ENCODE data around the gene ZNF845.
"Not testable (repeated sequence)": the region's sequence is repeated elsewhere in the genome, so short reads cannot be mapped to it uniquely, and the experiment has no call there.

The ZNF845 gene

DNA sequence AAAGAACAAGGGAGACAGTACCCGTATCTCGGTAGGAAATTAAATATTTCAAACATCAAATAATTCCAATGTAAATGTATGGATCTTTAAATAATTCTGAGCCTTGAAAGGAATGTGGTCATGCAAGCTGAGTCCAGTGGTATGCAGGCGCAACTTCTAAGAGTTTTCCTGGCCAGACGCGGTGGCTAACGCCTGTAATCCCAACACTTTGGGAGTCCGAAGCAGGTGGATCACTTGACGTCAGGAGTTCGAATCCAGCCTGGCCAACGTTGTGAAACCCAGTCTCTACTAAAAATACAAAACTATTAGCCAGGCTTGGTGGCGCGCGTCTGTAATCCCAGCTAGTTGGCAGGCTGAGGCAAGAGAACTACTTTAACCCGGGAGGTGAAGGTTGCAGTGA lies 1.1 kb upstream of the ZNF845 start:
- H3K4me3 ChIP-seq (ENCODE audit: insufficient read depth, low read length, poor library complexity, severe bottlenecking), result no peak overlapping the region
- H3F3A ChIP-seq (ENCODE audit: insufficient read depth), result no peaks in the 10 kb centered on the region
- peaks cover 4% of the 10 kb centered on the region; the same call in 1 of the 2 replicates for H3K9me3 ChIP-seq (ENCODE audit: insufficient read depth, low read length)
- H3K79me2 ChIP-seq (ENCODE audit: insufficient read depth, low read length), result peaks cover 29% of the 10 kb centered on the region
- no peaks in the 10 kb centered on the region for H3K9me2 ChIP-seq (replicated peaks; ENCODE audit: insufficient read depth, low read length)
- no peak overlapping the region for H2AFZ ChIP-seq (ENCODE audit: low read depth, low read length, severe bottlenecking)
- H3K27me3 ChIP-seq (ENCODE audit: low read length), result no peaks in the 10 kb centered on the region
- no peaks in the 10 kb centered on the region for H3K36me3 ChIP-seq (ENCODE audit: low read length)
- H4K20me1 ChIP-seq (ENCODE audit: low read depth, low read length), result no peaks in the 10 kb centered on the region
- H3K4me2 ChIP-seq (ENCODE audit: low read depth, low read length, poor library complexity, severe bottlenecking), result no peak overlapping the region
- H3K9ac ChIP-seq (ENCODE audit: low read length), result no peak overlapping the region
- H3K27ac ChIP-seq (ENCODE audit: low read depth, low read length), result no peak overlapping the region
- TF ChIP-seq, protein P1, sequence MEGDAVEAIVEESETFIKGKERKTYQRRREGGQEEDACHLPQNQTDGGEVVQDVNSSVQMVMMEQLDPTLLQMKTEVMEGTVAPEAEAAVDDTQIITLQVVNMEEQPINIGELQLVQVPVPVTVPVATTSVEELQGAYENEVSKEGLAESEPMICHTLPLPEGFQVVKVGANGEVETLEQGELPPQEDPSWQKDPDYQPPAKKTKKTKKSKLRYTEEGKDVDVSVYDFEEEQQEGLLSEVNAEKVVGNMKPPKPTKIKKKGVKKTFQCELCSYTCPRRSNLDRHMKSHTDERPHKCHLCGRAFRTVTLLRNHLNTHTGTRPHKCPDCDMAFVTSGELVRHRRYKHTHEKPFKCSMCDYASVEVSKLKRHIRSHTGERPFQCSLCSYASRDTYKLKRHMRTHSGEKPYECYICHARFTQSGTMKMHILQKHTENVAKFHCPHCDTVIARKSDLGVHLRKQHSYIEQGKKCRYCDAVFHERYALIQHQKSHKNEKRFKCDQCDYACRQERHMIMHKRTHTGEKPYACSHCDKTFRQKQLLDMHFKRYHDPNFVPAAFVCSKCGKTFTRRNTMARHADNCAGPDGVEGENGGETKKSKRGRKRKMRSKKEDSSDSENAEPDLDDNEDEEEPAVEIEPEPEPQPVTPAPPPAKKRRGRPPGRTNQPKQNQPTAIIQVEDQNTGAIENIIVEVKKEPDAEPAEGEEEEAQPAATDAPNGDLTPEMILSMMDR (IDR thresholded peaks at IDR 0.05; ENCODE audit: insufficient read depth, low read length, poor library complexity, severe bottlenecking), result no peak
- TF ChIP-seq EZH2phosphoT487 (conservative IDR thresholded peaks at IDR 0.05; ENCODE audit: low read length), result no peak

- peak overlapping the region; percentile 92 for H3K9ac ChIP-seq (ENCODE audit: low read length)
- H2AFZ ChIP-seq (ENCODE audit: low read depth, low read length, severe bottlenecking), result peak overlapping the region; percentile 97
- H3K36me3 ChIP-seq (ENCODE audit: low read length), result no peaks in the 10 kb centered on the region
- no peaks in the 10 kb centered on the region; the same call in 1 of the 2 replicates for H3K9me3 ChIP-seq (ENCODE audit: insufficient read depth, low read length)
- TF ChIP-seq, protein P1 (IDR thresholded peaks at IDR 0.05; ENCODE audit: insufficient read depth, low read length, poor library complexity, severe bottlenecking), result no peak
- no peak for TF ChIP-seq EZH2phosphoT487 (conservative IDR thresholded peaks at IDR 0.05; ENCODE audit: low read length)
- H3K9me2 ChIP-seq (replicated peaks; ENCODE audit: insufficient read depth, low read length), result no peaks in the 10 kb centered on the region
- peak overlapping the region; percentile 96 for H3K4me3 ChIP-seq (ENCODE audit: insufficient read depth, low read length, poor library complexity, severe bottlenecking)
- H3K79me2 ChIP-seq (ENCODE audit: insufficient read depth, low read length), result peaks cover 29% of the 10 kb centered on the region
- H3K4me2 ChIP-seq (ENCODE audit: low read depth, low read length, poor library complexity, severe bottlenecking), result peak overlapping the region; percentile 89
- no peaks in the 10 kb centered on the region for H3F3A ChIP-seq (ENCODE audit: insufficient read depth)
- H4K20me1 ChIP-seq (ENCODE audit: low read depth, low read length), result no peaks in the 10 kb centered on the region
- H3K27me3 ChIP-seq (ENCODE audit: low read length), result no peaks in the 10 kb centered on the region
- H3K27ac ChIP-seq (ENCODE audit: low read depth, low read length), result no peak overlapping the region
Measured at GRCh38 chr19:53333066-53333462, 485 bp upstream of the ZNF845 start.

GRCh38 chr19:53344403-53344802 lies 10.9 kb downstream of the ZNF845 start:
- H3K27ac ChIP-seq (ENCODE audit: low read depth, low read length); H3K4me2 ChIP-seq (ENCODE audit: low read depth, low read length, poor library complexity, severe bottlenecking); H3K27me3 ChIP-seq (ENCODE audit: low read length); H3K9ac ChIP-seq (ENCODE audit: low read length); H3K9me2 ChIP-seq (replicated peaks; ENCODE audit: insufficient read depth, low read length); H2AFZ ChIP-seq (ENCODE audit: low read depth, low read length, severe bottlenecking); H3F3A ChIP-seq (ENCODE audit: insufficient read depth); H3K4me3 ChIP-seq (ENCODE audit: insufficient read depth, low read length, poor library complexity, severe bottlenecking); H3K79me2 ChIP-seq (ENCODE audit: insufficient read depth, low read length); H4K20me1 ChIP-seq (ENCODE audit: low read depth, low read length): not testable (repeated sequence)
- Histone ChIP-seq H3K9me3 (ENCODE audit: insufficient read depth, low read length) (peaks cover 11% of the 10 kb centered on the region; the same call in 1 of the 2 replicates), H3K36me3 (ENCODE audit: low read length) (peaks cover 62% of the 10 kb centered on the region)

DNA sequence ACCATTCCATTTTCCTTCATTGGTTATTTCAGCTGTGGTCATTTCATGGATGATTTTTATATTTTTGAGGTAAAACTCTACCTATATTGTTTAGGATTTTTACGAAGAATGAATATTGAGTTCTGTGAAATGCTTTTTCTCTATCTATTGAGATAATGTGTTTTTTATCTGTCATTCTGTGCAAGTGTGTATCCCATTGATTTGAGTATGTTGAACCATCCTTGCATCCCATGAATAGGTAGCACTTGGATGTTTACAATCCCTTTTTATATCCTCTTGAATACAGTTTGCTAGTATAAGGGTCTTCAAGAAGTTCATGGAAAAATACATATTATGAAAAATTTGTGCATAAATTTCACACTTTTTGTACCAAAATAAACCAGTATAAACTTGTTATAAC lies 22.2 kb downstream of the ZNF845 start:
- H3K4me3 ChIP-seq (ENCODE audit: insufficient read depth, low read length, poor library complexity, severe bottlenecking), result no peak overlapping the region

More for the DNA sequence above, 22.2 kb downstream of the ZNF845 start:
- Histone ChIP-seq H3K79me2 (ENCODE audit: insufficient read depth, low read length) (no peaks in the 10 kb centered on the region), H3K27me3 (ENCODE audit: low read length) (no peaks in the 10 kb centered on the region), H4K20me1 (ENCODE audit: low read depth, low read length) (no peaks in the 10 kb centered on the region), H3K4me2 (ENCODE audit: low read depth, low read length, poor library complexity, severe bottlenecking) (no peak overlapping the region), H3K9ac (ENCODE audit: low read length) (no peak overlapping the region), H3K9me3 (ENCODE audit: insufficient read depth, low read length) (peaks cover 48% of the 10 kb centered on the region; the same call in 1 of the 2 replicates), H2AFZ (ENCODE audit: low read depth, low read length, severe bottlenecking) (no peak overlapping the region), H3K36me3 (ENCODE audit: low read length) (peaks cover 30% of the 10 kb centered on the region), H3K9me2 (replicated peaks; ENCODE audit: insufficient read depth, low read length) (no peaks in the 10 kb centered on the region), H3K27ac (ENCODE audit: low read depth, low read length) (no peak overlapping the region), H3F3A (ENCODE audit: insufficient read depth) (no peaks in the 10 kb centered on the region)
- TF ChIP-seq EZH2phosphoT487 (conservative IDR thresholded peaks at IDR 0.05; ENCODE audit: low read length), result no peak
- TF ChIP-seq, protein P1 (IDR thresholded peaks at IDR 0.05; ENCODE audit: insufficient read depth, low read length, poor library complexity, severe bottlenecking), result no peak
